K562 (cell line): Measurements from ENCODE around the gene IGFBP7. TPM values are rescaled to one million over a fixed set of nuclear protein-coding genes. Genes with fewer than 3 reads are reported as not detected.

ENCODE experiments used
- ATAC-seq: fragments of 200-7000 bp; cut with Tn5 transposase; 3 replicates; pipeline ENCODE4 v1.9.1; 2020; ENCODE audit warnings: moderate library complexity
- BruUV-seq: library from RNA; stranded (reverse); fragments of 400-500 nt; replicated peaks from 2 replicates; lab custom pipeline; 2021; lab: Mats Ljungman, UMichigan
- CTCF ChIA-PET: fragments of 300-600 bp; formaldehyde crosslinking; extraction: SDS; loops from one replicate; lab custom pipeline; 2021; ENCODE audit warnings: low intra/inter-chr PET ratio; lab: Yijun Ruan, JAX
- POLR2A ChIA-PET: fragments of 300-600, 350-650 bp; sonication (Branson Sonifier 250); formaldehyde crosslinking; extraction: SDS; loops from one replicate; lab custom pipeline; 2021; ENCODE audit warnings: antibody characterized with exemption, inconsistent platforms; lab: Yijun Ruan, JAX
- DNase-seq, 4 experiments: peaks; one replicate each; pipeline versions ENCODE4 v3.0.0 to v3.0.0-alpha.2; 2011 to 2018; ENCODE audit warnings: low spot score in 3 of 4, mixed read lengths in 3 of 4; ENCODE audit errors: extremely low read depth in 1 of 4
- FAIRE-seq: peaks from 2 replicates; lab custom pipeline; 2011; peaks lifted over from hg19 to GRCh38; lab: Jason Lieb, UNC
- H2AFZ ChIP-seq: 2 replicates; pipeline ENCODE4 v1.6.0; 2011; ENCODE audit warnings: low read depth, low read length, control low read depth, inconsistent platforms
- H3K27ac ChIP-seq: fragments of 200-600 bp; 3 replicates; pipeline ENCODE4 v1.8.0; 2011; ENCODE audit warnings: low read depth, mild to moderate bottlenecking, control low read depth, inconsistent platforms, low read length, moderate library complexity, mixed read lengths; ENCODE audit errors: extremely low read depth
- H3K27me3 ChIP-seq, 2 experiments: fragments of 300-600 bp in 1 of 2; 2 replicates in 1 of 2; 3 replicates in 1 of 2; pipeline versions ENCODE4 v1.6.0 to v1.8.0; 2011; ENCODE audit warnings: inconsistent platforms in 2 of 2, low read length in 2 of 2, mild to moderate bottlenecking in 1 of 2, mixed read lengths in 1 of 2, moderate library complexity in 1 of 2; ENCODE audit not compliant: control insufficient read depth in 2 of 2, insufficient read depth in 2 of 2
- H3K36me3 ChIP-seq: fragments of 300-600 bp; 3 replicates; pipeline ENCODE4 v1.8.0; 2011; ENCODE audit warnings: mild to moderate bottlenecking, low read length, inconsistent platforms; ENCODE audit not compliant: control insufficient read depth, insufficient read depth
- H3K4me1 ChIP-seq, 2 experiments: fragments of 200-600 bp in 1 of 2; replicated peaks in 1 of 2; 2 replicates in 1 of 2; 3 replicates in 1 of 2; pipeline versions ENCODE4 v1.5.1 to v1.8.0; 2011; ENCODE audit warnings: inconsistent platforms in 2 of 2, low read length in 2 of 2, mild to moderate bottlenecking in 1 of 2, mixed read lengths in 1 of 2, moderate library complexity in 1 of 2; ENCODE audit not compliant: control insufficient read depth in 2 of 2, insufficient read depth in 2 of 2
- H3K4me2 ChIP-seq: 2 replicates; pipeline ENCODE4 v1.6.1; 2011; ENCODE audit warnings: low read length, control low read depth, inconsistent platforms, mixed read lengths; ENCODE audit not compliant: insufficient read depth
- H3K4me3 ChIP-seq: fragments of 200-600 bp; sonication (generic), shearing (Covaris generic); 2 replicates; pipeline ENCODE4 v1.5.1; 2016; ENCODE audit warnings: control low read depth, inconsistent platforms
- H3K79me2 ChIP-seq: fragments of 200-600 bp; 3 replicates; pipeline ENCODE4 v1.8.0; 2011; ENCODE audit warnings: low read length, inconsistent platforms; ENCODE audit not compliant: control insufficient read depth, insufficient read depth
- H3K9ac ChIP-seq, 2 experiments: 2 replicates each; pipeline versions ENCODE4 v1.6.0 to v1.6.1; 2011; ENCODE audit warnings: low read depth in 2 of 2, low read length in 2 of 2, control low read depth in 1 of 2, inconsistent platforms in 1 of 2, mild to moderate bottlenecking in 1 of 2, mixed read lengths in 1 of 2; ENCODE audit not compliant: insufficient read depth in 1 of 2
- H3K9me1 ChIP-seq: one replicate; pipeline ENCODE4 v1.6.0; 2011; ENCODE audit warnings: inconsistent platforms, mild to moderate bottlenecking, low read length, moderate library complexity; ENCODE audit not compliant: control insufficient read depth, insufficient read depth
- H3K9me3 ChIP-seq: replicated peaks from 2 replicates; pipeline ENCODE4 v1.5.1; 2011; ENCODE audit warnings: low read depth, low read length, inconsistent platforms; ENCODE audit not compliant: control insufficient read depth, insufficient read depth
- H4K20me1 ChIP-seq: replicated peaks from 2 replicates; pipeline ENCODE4 v1.6.1; 2011; ENCODE audit warnings: low read length, inconsistent platforms, mixed read lengths; ENCODE audit not compliant: control insufficient read depth, insufficient read depth
- CCNT2 ChIP-seq: IDR thresholded peaks from 2 replicates; pipeline ENCODE4 v1.6.1; 2011; ENCODE audit warnings: borderline replicate concordance, low read depth, mild to moderate bottlenecking, moderate library complexity, mixed read lengths, low read length; ENCODE audit not compliant: insufficient read length; ENCODE audit errors: extremely low read depth
- DDX20 ChIP-seq: fragments of 450-650 bp; IDR thresholded peaks from 2 replicates; pipeline ENCODE4 v1.6.1; 2016; ENCODE audit warnings: missing genetic modification characterization, low read depth, mild to moderate bottlenecking, missing compliant biosample characterization, moderate library complexity
- DPF2 ChIP-seq: fragments of 450-650 bp; IDR thresholded peaks from 2 replicates; pipeline ENCODE4 v1.6.1; 2016
- IRF2 ChIP-seq: sonication (generic); formaldehyde crosslinking; IDR thresholded peaks from 2 replicates; pipeline ENCODE4 v1.8.1; 2022; ENCODE audit warnings: mild to moderate bottlenecking, missing genetic modification reagents
- KLF16 ChIP-seq: IDR thresholded peaks from 2 replicates; pipeline ENCODE4 v1.6.1; 2016; ENCODE audit warnings: antibody characterized with exemption
- NFE2L1 ChIP-seq: fragments of 450-650 bp; IDR thresholded peaks from 2 replicates; pipeline ENCODE4 v1.6.1; 2016; ENCODE audit warnings: missing genetic modification characterization, low read depth, mild to moderate bottlenecking, missing compliant biosample characterization, moderate library complexity, borderline replicate concordance
- SRSF1 ChIP-seq: fragments of 200-400 bp; formaldehyde crosslinking; IDR thresholded peaks from 2 replicates; pipeline ENCODE4 v1.6.1; 2017; ENCODE audit warnings: mild to moderate bottlenecking, low read depth, low read length, moderate library complexity
- ZNF311 ChIP-seq: fragments of 250-450 bp; sonication (Bioruptor Pico); IDR thresholded peaks from 2 replicates; pipeline ENCODE4 v1.4.0; 2020; ENCODE audit warnings: mild to moderate bottlenecking, moderate library complexity
- ZNF407 ChIP-seq: fragments of 450-650 bp; IDR thresholded peaks from 2 replicates; pipeline ENCODE4 v1.6.1; 2016; ENCODE audit warnings: low read depth
- ZNF79 ChIP-seq: fragments of 250-450 bp; sonication (Bioruptor Pico); IDR thresholded peaks from 2 replicates; pipeline ENCODE4 v1.4.0; 2020; ENCODE audit warnings: low read depth, mild to moderate bottlenecking, moderate library complexity
- in situ Hi-C: fragments of 300-500 bp; cut with MboI; formaldehyde crosslinking; loops from 4 replicates; pipeline ENCODE4 v1.15.0; 2018; ENCODE audit warnings: inconsistent platforms, mixed read lengths
- intact Hi-C: fragments of 100-400 bp; cut with micrococcal nuclease; formaldehyde crosslinking; loops from 2 replicates; pipeline ENCODE4 v1.14.2; 2022
- polyA plus RNA-seq, 8 experiments: library from polyadenylated mRNA; depleted of rRNA in 4 of 8; stranded (reverse) in 5 of 8; unstranded in 3 of 8; fragments of >200 nt; fragmentation: Nextera tagmentation in 2 of 8; fragmentation: Illumina TruSeq in 1 of 8; extraction: Ambion mirVana in 2 of 8; extraction: Trizol in 1 of 8; gene quantifications; 2 replicates each; pipeline versions ENCODE4 v1.2.1 to v1.2.3, GENCODE V29; 2011 to 2014; ENCODE audit warnings: inconsistent platforms in 1 of 8, missing spikeins in 1 of 8
- total RNA-seq, 7 experiments: library from RNA; depleted of rRNA in 6 of 7; stranded (reverse); fragments of >200 nt in 6 of 7; fragmentation: Illumina TruSeq in 2 of 7; extraction: Trizol in 2 of 7; gene quantifications; 2 replicates each; pipeline versions ENCODE4 v1.2.1 to v1.2.3, GENCODE V29; 2011 to 2021; ENCODE audit warnings: low replicate concordance in 1 of 7

IGFBP7 gene
- total and polyA plus RNA-seq, 9 of the 15 experiments (the other 6 are each of a cell fraction or from before 2014, with no cell fraction given), result 0.27 to 0.49 (median 0.29) TPM; not detected in 6

DNA sequence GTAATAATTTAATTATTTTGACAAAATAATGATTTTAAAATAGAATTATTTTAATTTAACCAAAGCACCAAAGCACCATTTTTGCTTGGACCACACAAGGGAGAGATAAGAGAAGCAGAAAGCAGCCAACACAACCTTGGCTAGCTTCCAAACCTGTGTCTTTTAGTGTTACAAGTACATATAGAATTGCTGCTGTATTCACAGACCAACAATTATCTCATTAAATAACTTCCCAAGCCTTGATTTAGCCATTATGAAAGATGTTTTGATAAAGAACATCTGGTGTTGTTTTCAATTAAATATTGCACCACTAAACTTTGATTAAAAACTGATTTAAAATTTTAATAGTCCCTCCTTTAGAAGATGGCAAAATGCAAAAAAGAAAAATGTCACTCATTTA, 14.0 kb upstream of the IGFBP7 start:
- no peak overlapping the region for H3K4me2 ChIP-seq
- no peaks in the 10 kb centered on the region for H3K79me2 ChIP-seq
- H3K4me1 ChIP-seq, result no peaks in the 10 kb centered on the region
- in situ Hi-C loops (no loop called here), intact Hi-C loops (no loop called here)
- TF ChIP-seq SRSF1, result no peak
- TF ChIP-seq NFE2L1, result no peak
- no peak for TF ChIP-seq DPF2
- TF ChIP-seq DDX20 (tag), result no peak
- TF ChIP-seq KLF16, result no peak
- no peak for TF ChIP-seq ZNF311
- no peak for TF ChIP-seq IRF2
- TF ChIP-seq CCNT2, result no peak
- TF ChIP-seq ZNF407, result no peak
- no peak for TF ChIP-seq ZNF79
- H3K9me1 ChIP-seq, result no peaks in the 10 kb centered on the region
- H3K4me3 ChIP-seq, result no peak overlapping the region
- H3K27ac ChIP-seq, result no peak overlapping the region
- no peaks in the 10 kb centered on the region for H4K20me1 ChIP-seq
- H3K9me3 ChIP-seq, result no peaks in the 10 kb centered on the region
- no peak overlapping the region for H2AFZ ChIP-seq
- CTCF ChIA-PET, result no interaction called here
- no peak for FAIRE-seq
- ATAC-seq, result no peak
- no peak overlapping the region for H3K9ac ChIP-seq
- H3K36me3 ChIP-seq, result no peaks in the 10 kb centered on the region
- H3K27me3 ChIP-seq, result no peaks in the 10 kb centered on the region
- POLR2A ChIA-PET, result no interaction called here
- no TSS peak for BruUV-seq
- DNase-seq, result no peak
